ENCODE data around the gene TSGA10.

TSGA10 gene

DNA sequence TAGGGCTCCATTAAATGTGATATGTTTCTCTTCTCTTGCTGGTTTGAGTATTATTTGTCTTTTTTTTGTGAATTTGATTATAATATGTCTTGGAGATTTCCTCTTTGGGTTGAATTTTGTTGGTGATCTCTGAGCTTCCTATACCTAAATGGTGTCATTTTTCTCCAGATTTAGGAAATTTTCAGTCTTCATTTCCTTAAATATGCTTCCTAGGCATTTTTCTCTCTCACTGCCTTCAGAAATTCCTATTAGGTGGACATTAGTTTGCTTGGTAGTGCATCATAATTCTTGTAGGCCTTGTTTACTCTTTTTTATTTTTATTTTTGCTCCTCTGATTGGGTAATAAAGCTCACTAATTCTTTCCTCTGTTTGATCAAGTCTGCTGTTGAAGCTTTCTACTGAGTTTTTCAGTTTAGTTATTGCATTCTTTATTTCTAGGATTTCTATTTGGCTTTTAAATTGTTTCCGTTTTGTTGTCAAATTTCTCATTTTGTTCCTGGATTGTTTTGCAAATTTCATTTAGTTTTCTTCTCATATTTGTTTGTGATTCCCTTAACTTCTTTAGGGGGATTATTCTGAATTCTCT is 182.1 kb downstream of the TSGA10 start:
- H3K4me3 Mint-ChIP-seq: no peak overlapping the region
- peaks cover 46% of the 10 kb centered on the region for H3K9me3 Mint-ChIP-seq
- peaks cover 10% of the 10 kb centered on the region for H3K27me3 Mint-ChIP-seq
- no peaks in the 10 kb centered on the region for H3K4me1 Mint-ChIP-seq (ENCODE audit: low read depth)
- DNase-seq: no peak
- H3K36me3 Mint-ChIP-seq (ENCODE audit: low read depth): no peaks in the 10 kb centered on the region
- H3K27ac Mint-ChIP-seq: no peak overlapping the region

GRCh38 chr2:98959810-98960507 is 194.8 kb downstream of the TSGA10 start:
- Mint-ChIP-seq H3K27me3 (peaks cover 8% of the 10 kb centered on the region), H3K36me3 (ENCODE audit: low read depth) (no peaks in the 10 kb centered on the region), H3K4me1 (ENCODE audit: low read depth) (no peaks in the 10 kb centered on the region), H3K4me3 (no peak overlapping the region), H3K27ac (no peak overlapping the region), H3K9me3 (peaks cover 9% of the 10 kb centered on the region)
- no peak for DNase-seq

GRCh38 chr2:98952966-98953365 is 201.8 kb downstream of the TSGA10 start:
- Mint-ChIP-seq H3K4me1 (ENCODE audit: low read depth) (peaks cover 2% of the 10 kb centered on the region), H3K36me3 (ENCODE audit: low read depth) (no peaks in the 10 kb centered on the region), H3K27me3 (peaks cover 44% of the 10 kb centered on the region), H3K27ac (no peak overlapping the region), H3K9me3 (no peaks in the 10 kb centered on the region), H3K4me3 (no peak overlapping the region)
- DNase-seq: no peak

DNA sequence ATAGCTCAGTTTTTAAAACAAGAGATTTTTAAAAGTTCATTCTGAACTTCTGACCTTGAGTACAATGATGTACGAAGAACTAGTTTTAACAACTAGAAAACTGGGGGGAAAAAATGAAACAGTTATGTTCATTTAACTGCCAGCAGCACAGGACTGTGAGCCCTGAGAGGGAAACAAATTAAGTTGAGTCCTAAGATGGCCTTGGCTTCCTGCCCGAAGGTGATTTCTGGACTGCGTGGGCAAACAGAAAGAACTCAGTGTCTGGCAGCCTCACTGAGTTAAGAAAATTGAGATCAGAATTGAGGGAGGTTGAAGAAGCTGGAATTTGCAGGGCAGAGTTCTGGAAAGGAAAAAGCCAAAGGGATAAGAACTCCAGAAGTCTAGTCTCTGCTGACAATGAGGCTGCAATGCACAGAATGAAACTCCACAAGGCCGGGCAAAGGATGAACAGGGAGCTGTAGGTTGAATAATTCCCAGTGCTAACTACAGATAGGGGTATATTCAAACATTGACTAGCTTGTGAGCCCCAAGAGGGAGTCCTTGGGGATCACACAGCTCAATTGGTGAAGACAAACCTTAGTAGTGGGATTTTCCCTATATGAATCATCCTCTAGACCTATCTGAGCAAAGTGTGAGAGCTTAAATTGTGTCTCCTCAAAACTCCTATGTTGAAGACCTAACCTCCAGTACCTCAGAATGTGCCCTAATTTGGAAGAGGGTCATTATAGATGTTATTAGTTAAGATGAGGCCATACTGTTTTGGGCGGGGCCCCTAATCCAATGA is 205.6 kb downstream of the TSGA10 start:
- H3K27me3 Mint-ChIP-seq: peaks cover 55% of the 10 kb centered on the region
- no peak overlapping the region for H3K4me3 Mint-ChIP-seq
- peaks cover 2% of the 10 kb centered on the region for H3K4me1 Mint-ChIP-seq (ENCODE audit: low read depth)
- H3K27ac Mint-ChIP-seq: no peak overlapping the region
- H3K36me3 Mint-ChIP-seq (ENCODE audit: low read depth): no peaks in the 10 kb centered on the region
- DNase-seq: no peak
- H3K9me3 Mint-ChIP-seq: no peaks in the 10 kb centered on the region

DNA sequence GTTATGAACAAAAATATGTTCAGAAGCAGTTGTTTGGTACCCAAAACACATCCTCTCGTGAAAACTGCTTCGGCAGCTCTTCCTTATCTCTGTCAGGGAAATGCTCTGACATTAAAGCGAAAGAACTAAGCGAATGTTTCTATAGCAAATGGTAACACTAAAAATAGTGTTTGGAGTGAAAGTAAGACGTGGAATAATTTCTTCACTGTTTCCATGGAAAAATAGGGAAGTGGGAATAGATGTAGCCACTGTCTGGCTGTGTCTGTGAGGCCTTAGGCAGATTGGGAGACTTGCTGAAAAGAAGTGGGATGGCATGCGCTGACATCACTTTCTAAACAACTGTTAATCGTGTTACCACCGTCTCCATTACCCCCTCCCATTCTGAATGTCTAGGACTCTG is 207.2 kb downstream of the TSGA10 start:
- no peak overlapping the region for H3K27ac Mint-ChIP-seq
- H3K4me1 Mint-ChIP-seq (ENCODE audit: low read depth): peaks cover 2% of the 10 kb centered on the region
- no peaks in the 10 kb centered on the region for H3K9me3 Mint-ChIP-seq
- no peaks in the 10 kb centered on the region for H3K36me3 Mint-ChIP-seq (ENCODE audit: low read depth)
- H3K4me3 Mint-ChIP-seq: no peak overlapping the region
- peaks cover 46% of the 10 kb centered on the region for H3K27me3 Mint-ChIP-seq
- no peak for DNase-seq
